ENCODE measurements around the gene ROR2.

ROR2 gene

DNA sequence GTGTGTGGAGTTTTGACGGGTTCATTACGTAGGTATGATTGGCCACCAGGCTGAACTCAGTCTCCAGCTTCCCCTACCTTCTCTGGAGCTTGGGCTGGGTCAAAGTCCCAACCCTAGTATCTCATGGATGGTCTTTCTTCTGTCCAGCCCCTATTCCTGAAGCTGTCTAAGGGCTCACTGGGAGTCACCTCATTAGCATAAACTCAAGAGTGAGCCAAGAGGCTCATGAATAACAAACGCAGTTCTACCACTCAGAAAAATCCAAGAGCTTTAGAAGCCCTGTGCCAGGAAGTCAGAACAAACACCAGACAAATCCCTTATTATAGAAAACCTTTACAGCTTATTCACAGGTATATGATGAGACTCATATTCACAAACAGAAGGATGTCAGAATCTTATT is 346.1 kb downstream of the ROR2 start:
- no peak overlapping the region for H3K4me3 ChIP-seq (ENCODE audit: low read depth, low read length)
- TF ChIP-seq, protein P1, sequence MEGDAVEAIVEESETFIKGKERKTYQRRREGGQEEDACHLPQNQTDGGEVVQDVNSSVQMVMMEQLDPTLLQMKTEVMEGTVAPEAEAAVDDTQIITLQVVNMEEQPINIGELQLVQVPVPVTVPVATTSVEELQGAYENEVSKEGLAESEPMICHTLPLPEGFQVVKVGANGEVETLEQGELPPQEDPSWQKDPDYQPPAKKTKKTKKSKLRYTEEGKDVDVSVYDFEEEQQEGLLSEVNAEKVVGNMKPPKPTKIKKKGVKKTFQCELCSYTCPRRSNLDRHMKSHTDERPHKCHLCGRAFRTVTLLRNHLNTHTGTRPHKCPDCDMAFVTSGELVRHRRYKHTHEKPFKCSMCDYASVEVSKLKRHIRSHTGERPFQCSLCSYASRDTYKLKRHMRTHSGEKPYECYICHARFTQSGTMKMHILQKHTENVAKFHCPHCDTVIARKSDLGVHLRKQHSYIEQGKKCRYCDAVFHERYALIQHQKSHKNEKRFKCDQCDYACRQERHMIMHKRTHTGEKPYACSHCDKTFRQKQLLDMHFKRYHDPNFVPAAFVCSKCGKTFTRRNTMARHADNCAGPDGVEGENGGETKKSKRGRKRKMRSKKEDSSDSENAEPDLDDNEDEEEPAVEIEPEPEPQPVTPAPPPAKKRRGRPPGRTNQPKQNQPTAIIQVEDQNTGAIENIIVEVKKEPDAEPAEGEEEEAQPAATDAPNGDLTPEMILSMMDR (IDR thresholded peaks at IDR 0.05; ENCODE audit: low read depth, low read length, missing control alignments): no peak
- DNase-seq (ENCODE audit: low read depth): no peak

DNA sequence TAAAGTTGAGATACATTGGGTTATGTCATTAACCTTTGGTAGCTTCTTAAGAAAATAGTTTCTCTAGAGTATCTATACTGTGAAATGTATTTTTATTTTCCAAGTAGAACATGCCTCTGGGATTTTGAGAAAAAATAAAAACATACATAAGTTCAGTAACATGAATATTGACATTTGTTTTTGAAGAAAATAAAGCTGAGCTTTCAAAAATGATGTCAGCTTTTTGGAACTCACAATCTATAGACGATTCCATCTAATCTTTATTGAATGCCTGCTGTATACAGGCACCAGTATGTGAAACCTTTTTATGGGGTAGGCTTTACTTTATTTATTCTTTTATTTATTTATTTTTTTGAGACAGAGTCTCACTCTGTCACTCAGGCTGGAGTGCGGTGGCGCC is 350.5 kb downstream of the ROR2 start:
- TF ChIP-seq, protein P1 (IDR thresholded peaks at IDR 0.05; ENCODE audit: low read depth, low read length, missing control alignments): no peak
- no peak for DNase-seq (ENCODE audit: low read depth)
- H3K4me3 ChIP-seq (ENCODE audit: low read depth, low read length): no peak overlapping the region

DNA sequence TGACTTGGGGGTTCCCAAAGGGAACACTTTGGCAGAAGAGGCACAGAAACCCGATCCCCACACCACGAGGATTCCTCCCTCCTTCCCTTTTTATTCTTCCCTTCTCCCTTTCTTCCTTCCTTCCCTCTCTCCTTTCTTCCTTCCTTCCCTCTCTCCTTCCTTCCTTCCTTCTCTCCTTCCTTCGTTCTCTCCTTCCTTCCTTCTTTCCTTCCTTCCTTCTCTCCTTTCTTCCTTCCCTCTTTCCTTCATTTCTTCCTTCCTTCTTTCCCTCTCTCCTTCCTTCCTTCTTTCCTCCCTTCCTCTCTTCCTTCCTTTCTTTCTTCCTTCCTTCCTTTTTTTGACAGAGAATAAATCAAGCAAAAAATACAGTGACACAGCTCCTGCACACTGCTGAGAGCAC is 358.4 kb downstream of the ROR2 start:
- H3K4me3 ChIP-seq (ENCODE audit: low read depth, low read length): no peak overlapping the region
- TF ChIP-seq, protein P1 (IDR thresholded peaks at IDR 0.05; ENCODE audit: low read depth, low read length, missing control alignments): no peak
- DNase-seq (ENCODE audit: low read depth): no peak

DNA sequence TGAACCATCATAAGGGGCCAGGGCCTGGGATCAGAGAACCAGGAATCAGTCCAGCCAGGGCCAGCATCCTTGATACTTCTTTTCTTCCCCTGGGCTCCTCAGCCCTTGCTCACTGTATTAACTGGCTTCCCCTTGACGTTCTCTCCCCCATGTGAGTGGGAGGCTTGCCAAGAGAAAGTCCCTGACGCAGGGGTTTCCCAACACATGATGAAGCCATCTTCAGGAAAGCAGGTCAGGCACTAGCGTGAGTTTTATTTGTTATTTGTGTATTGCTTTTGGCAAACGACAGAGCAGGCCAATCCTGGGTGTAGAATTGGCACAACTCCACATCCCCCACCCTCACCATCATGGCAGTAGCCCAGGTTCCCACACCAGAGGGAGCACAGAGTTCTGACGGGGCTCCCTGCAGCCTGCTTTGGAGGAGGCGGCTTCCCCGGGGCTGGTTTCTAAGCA is 360.9 kb downstream of the ROR2 start:
- H3K4me3 ChIP-seq (ENCODE audit: low read depth, low read length): no peak overlapping the region
- TF ChIP-seq, protein P1 (IDR thresholded peaks at IDR 0.05; ENCODE audit: low read depth, low read length, missing control alignments): no peak
- DNase-seq (ENCODE audit: low read depth): peak; percentile 5

DNA sequence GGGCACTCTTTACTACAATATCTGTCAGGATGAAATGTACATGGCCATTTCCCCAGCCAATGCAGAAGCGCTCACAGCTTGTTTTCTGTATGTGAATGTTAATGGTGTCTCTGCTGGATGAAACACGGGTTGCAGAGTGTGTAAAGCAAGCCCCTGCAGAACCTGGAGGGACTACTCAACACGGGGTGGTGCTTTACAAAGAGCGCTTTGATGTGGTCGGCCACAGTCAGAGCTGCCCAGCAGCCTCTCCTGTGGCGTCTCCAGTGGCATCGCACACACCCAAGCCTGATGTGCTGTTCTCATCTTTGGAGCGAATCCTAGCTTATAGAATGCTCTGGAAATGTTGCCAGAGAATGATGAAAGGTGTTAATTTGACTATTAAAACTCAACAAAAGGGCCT is 363.7 kb downstream of the ROR2 start:
- TF ChIP-seq, protein P1 (IDR thresholded peaks at IDR 0.05; ENCODE audit: low read depth, low read length, missing control alignments): no peak
- H3K4me3 ChIP-seq (ENCODE audit: low read depth, low read length): no peak overlapping the region
- no peak for DNase-seq (ENCODE audit: low read depth)

DNA sequence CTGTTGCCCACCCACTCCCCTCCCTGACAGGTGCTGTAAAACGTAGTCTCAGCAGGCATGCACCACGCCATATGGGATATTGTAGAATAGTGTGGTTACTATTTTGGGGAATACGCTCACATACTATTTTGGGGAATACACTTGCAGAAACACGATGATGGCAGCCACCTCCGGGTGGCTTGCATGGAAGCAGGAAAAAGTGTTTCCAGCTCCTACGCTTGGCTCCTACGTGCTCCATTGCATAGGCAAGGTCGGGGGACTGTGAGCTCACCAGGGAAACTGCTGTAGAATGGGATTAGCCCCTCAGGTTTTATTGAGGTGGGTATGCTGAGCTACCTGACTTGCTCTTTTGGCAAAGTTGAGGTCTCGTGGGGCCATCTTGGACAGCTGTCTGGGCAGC is 366.1 kb downstream of the ROR2 start:
- H3K4me3 ChIP-seq (ENCODE audit: low read depth, low read length): no peak overlapping the region
- TF ChIP-seq, protein P1 (IDR thresholded peaks at IDR 0.05; ENCODE audit: low read depth, low read length, missing control alignments): no peak
- DNase-seq (ENCODE audit: low read depth): no peak

DNA sequence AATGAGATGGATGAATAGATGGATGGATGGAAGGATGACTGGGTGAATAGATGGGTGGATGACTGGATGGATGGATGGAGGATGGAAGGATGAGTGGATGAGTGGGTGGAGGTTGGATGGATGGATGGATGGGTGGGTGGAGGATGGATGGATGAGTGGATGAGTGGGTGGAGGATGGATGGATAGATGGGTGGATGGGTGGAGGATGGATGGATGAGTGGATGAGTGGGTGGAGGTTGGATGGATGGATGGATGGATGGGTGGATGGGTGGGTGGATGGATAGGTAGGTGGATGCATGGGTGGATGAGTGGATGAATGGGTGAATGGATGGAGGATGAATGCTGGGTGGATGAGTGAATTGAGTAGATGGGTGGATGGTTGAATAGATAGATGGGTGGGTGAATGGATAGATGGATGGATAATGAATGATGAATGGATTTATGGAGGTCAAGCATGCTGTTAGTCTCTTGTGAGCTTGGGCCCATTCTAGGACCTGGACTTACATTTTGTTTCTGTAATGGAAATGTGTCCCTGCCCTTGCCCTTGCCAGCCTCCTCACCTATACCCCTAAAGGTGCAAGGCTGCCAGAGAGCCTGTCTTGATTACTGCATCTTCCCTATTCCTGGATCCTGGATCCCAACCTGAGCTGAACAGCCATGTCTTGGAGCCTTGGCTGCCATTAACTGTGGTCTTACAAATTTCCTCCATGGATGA is 366.7 kb downstream of the ROR2 start:
- no peak for DNase-seq (ENCODE audit: low read depth)
- TF ChIP-seq, protein P1 (IDR thresholded peaks at IDR 0.05; ENCODE audit: low read depth, low read length, missing control alignments): no peak
- H3K4me3 ChIP-seq (ENCODE audit: low read depth, low read length): no peak overlapping the region

Measured in GM12864 (cell line).